Loucy (cell line): ENCODE measurements around the gene AGGF1.
"Not testable (repeated sequence)": the region's sequence is repeated elsewhere in the genome, so short reads cannot be mapped to it uniquely, and the experiment has no call there.

Experiments used
- H2AFZ ChIP-seq: fragments of 200-600 bp; sonication (generic); 2 replicates; pipeline ENCODE4 v1.6.0; 2016; ENCODE audit warnings: antibody characterized with exemption, mild to moderate bottlenecking, low read length, moderate library complexity
- H3F3A ChIP-seq: fragments of 200-600 bp; 2 replicates; pipeline ENCODE4 v1.6.0; 2016; ENCODE audit warnings: antibody characterized with exemption, low read depth, mild to moderate bottlenecking
- H3K27me3 ChIP-seq: fragments of 200-600 bp; sonication (generic); 2 replicates; pipeline ENCODE4 v1.6.1; 2014; ENCODE audit warnings: low read length, mild to moderate bottlenecking; ENCODE audit not compliant: insufficient read depth, poor library complexity, severe bottlenecking
- H3K36me3 ChIP-seq: fragments of 200-600 bp; sonication (generic); 2 replicates; pipeline ENCODE4 v1.6.1; 2016; ENCODE audit warnings: low read length; ENCODE audit not compliant: insufficient read depth
- H3K4me1 ChIP-seq: fragments of 200-600 bp; sonication (generic); 2 replicates; pipeline ENCODE4 v1.5.1; 2014; ENCODE audit warnings: low read length, mild to moderate bottlenecking; ENCODE audit not compliant: insufficient read depth, poor library complexity, severe bottlenecking
- H3K4me2 ChIP-seq: fragments of 200-600 bp; sonication (generic); 2 replicates; pipeline ENCODE4 v1.6.0; 2014; ENCODE audit warnings: antibody characterized with exemption, low read length, low read depth, mild to moderate bottlenecking; ENCODE audit not compliant: poor library complexity, severe bottlenecking
- H3K4me3 ChIP-seq: fragments of 200-600 bp; sonication (generic); 2 replicates; pipeline ENCODE4 v1.5.1; 2014; ENCODE audit warnings: low read length, mild to moderate bottlenecking, mixed read lengths; ENCODE audit not compliant: poor library complexity, severe bottlenecking
- H3K79me2 ChIP-seq: fragments of 200-600 bp; sonication (generic); 2 replicates; pipeline ENCODE4 v1.6.1; 2014; ENCODE audit warnings: low read length; ENCODE audit not compliant: insufficient read depth
- H3K9ac ChIP-seq: fragments of 200-600 bp; sonication (generic); 2 replicates; pipeline ENCODE4 v1.6.0; 2014; ENCODE audit warnings: mild to moderate bottlenecking, low read depth, low read length, moderate library complexity; ENCODE audit not compliant: poor library complexity, severe bottlenecking
- H3K9me2 ChIP-seq: fragments of 200-600 bp; sonication (generic); replicated peaks from 2 replicates; pipeline ENCODE4 v1.6.1; 2016; ENCODE audit warnings: low read depth, low read length, mixed read lengths
- H3K9me3 ChIP-seq: fragments of 200-600 bp; sonication (generic); 2 replicates; pipeline ENCODE4 v1.6.1; 2014; ENCODE audit warnings: mild to moderate bottlenecking, antibody characterized with exemption, low read length, low read depth; ENCODE audit not compliant: insufficient read depth
- H4K20me1 ChIP-seq: fragments of 200-600 bp; sonication (generic); 2 replicates; pipeline ENCODE4 v1.6.0; 2014; ENCODE audit warnings: antibody characterized with exemption, low read length, mild to moderate bottlenecking; ENCODE audit not compliant: insufficient read depth, poor library complexity, severe bottlenecking
- EZH2phosphoT487 ChIP-seq: fragments of 200-600 bp; IDR thresholded peaks from 2 replicates; pipeline ENCODE4 v1.6.1; 2018; ENCODE audit warnings: antibody characterized with exemption, mild to moderate bottlenecking, moderate library complexity, borderline replicate concordance
- TF ChIP-seq, protein P1 (sequence below): fragments of 200-600 bp; sonication (generic); conservative IDR thresholded peaks from 2 replicates; pipeline ENCODE4 v1.5.1; 2014; ENCODE audit warnings: mild to moderate bottlenecking, antibody characterized with exemption, low read length

The AGGF1 gene

DNA sequence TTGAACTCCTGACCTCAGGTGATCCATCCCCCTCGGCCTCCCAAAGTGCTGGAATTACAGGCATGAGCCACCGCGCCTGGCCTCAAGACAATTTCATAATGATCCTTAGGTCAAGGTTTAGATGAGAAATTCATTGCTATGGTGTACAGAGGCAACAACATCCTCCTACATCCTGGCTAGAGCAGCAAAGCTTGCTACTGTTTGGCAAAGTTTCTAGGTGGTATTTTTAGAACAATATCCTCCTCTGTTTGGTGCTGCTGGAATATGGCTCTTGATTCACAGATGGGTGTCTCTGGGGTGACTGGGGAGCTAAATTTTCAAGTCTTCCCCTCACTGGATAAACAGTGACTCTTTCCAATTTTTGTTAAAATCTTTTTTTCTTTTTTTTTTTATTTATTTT is 46.7 kb upstream of the AGGF1 start:
- H3F3A ChIP-seq, result no peaks in the 10 kb centered on the region
- no peaks in the 10 kb centered on the region for H3K27me3 ChIP-seq
- H3K9me2 ChIP-seq, result no peaks in the 10 kb centered on the region
- no peaks in the 10 kb centered on the region for H3K36me3 ChIP-seq
- no peaks in the 10 kb centered on the region for H4K20me1 ChIP-seq
- H3K4me3 ChIP-seq, result no peak overlapping the region
- no peak overlapping the region for H3K9ac ChIP-seq
- TF ChIP-seq EZH2phosphoT487, result no peak
- TF ChIP-seq, protein P1, sequence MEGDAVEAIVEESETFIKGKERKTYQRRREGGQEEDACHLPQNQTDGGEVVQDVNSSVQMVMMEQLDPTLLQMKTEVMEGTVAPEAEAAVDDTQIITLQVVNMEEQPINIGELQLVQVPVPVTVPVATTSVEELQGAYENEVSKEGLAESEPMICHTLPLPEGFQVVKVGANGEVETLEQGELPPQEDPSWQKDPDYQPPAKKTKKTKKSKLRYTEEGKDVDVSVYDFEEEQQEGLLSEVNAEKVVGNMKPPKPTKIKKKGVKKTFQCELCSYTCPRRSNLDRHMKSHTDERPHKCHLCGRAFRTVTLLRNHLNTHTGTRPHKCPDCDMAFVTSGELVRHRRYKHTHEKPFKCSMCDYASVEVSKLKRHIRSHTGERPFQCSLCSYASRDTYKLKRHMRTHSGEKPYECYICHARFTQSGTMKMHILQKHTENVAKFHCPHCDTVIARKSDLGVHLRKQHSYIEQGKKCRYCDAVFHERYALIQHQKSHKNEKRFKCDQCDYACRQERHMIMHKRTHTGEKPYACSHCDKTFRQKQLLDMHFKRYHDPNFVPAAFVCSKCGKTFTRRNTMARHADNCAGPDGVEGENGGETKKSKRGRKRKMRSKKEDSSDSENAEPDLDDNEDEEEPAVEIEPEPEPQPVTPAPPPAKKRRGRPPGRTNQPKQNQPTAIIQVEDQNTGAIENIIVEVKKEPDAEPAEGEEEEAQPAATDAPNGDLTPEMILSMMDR, result no peak
- H3K79me2 ChIP-seq, result no peaks in the 10 kb centered on the region
- H3K4me2 ChIP-seq, result no peak overlapping the region
- H3K9me3 ChIP-seq, result no peaks in the 10 kb centered on the region
- H3K4me1 ChIP-seq, result no peaks in the 10 kb centered on the region
- no peak overlapping the region for H2AFZ ChIP-seq

DNA sequence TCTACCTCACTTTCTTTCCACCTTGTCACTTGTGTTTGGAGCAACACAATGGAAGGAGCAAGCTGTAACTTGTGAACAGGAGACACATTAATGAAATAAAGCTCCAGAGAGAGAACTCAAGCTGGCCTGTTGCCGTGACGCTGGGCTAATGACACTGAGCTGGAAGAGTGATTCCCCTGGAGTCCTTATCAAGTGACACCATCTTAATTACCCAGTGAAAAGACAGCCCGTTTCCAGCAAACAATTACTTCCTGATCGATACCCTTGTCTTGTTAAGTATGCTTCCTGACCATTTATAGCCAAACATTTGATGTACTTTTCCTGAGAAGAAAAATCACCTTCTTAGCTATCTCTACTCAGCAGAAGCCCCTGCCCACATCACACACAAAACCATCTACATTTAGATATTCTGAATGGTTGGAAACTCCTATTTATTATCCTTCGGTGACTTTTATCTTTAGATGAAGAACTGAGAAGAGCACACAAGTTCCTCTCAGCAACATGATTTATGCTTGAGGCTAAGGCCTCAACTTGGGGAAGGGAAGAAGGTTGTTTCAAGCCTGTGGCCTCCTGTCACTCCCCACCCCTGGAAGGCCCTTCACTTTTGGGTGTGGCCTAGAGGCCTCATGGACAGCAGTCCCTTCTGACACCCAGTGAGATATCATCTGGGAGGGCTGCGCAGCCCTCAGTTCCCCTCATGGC is 43.2 kb upstream of the AGGF1 start:
- H3K36me3 ChIP-seq, result no peaks in the 10 kb centered on the region
- TF ChIP-seq EZH2phosphoT487, result no peak
- TF ChIP-seq, protein P1, result no peak

DNA sequence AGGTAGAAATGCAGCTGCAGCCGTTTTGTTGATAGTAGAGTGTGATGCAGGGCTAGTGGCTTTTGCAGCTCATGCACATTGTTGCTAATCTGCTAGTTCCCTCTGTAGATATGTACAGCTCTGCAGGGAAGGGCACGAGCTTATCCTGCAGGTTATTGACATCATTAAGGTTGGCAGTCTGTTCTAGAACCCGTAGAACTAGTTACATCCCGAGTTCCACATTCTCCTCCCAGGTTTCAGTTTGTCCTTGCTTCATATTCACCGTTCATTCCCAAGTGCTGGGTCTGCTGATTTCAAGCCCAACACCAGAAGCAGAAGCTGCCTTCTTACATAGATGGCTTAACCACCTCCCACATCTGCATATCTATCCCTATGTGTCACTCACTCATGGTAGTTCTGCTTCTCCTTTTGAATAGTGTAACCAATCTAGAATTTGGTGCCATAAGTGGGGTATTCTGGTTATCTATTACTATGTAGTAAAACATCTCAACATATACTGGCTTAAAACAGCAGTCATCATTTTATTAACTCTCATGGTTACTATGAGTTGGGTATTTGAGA is 39.2 kb upstream of the AGGF1 start:
- Histone ChIP-seq H3K9me3 (no peaks in the 10 kb centered on the region), H3K4me2 (no peak overlapping the region), H3K4me1 (no peaks in the 10 kb centered on the region), H2AFZ (no peak overlapping the region), H3K4me3 (no peak overlapping the region), H3K27me3 (no peaks in the 10 kb centered on the region), H3F3A (no peaks in the 10 kb centered on the region), H3K36me3 (no peaks in the 10 kb centered on the region), H4K20me1 (no peaks in the 10 kb centered on the region), H3K9ac (no peak overlapping the region), H3K79me2 (no peaks in the 10 kb centered on the region), H3K9me2 (no peaks in the 10 kb centered on the region)
- no peak for TF ChIP-seq EZH2phosphoT487
- TF ChIP-seq, protein P1, result no peak

More for the DNA sequence above, 43.2 kb upstream of the AGGF1 start:
- Histone ChIP-seq H3K9ac (no peak overlapping the region), H3F3A (no peaks in the 10 kb centered on the region), H3K27me3 (no peaks in the 10 kb centered on the region), H3K79me2 (no peaks in the 10 kb centered on the region), H3K9me2 (no peaks in the 10 kb centered on the region), H3K4me2 (no peak overlapping the region), H3K4me3 (no peak overlapping the region), H3K9me3 (no peaks in the 10 kb centered on the region), H3K4me1 (no peaks in the 10 kb centered on the region), H4K20me1 (no peaks in the 10 kb centered on the region), H2AFZ (no peak overlapping the region)

DNA sequence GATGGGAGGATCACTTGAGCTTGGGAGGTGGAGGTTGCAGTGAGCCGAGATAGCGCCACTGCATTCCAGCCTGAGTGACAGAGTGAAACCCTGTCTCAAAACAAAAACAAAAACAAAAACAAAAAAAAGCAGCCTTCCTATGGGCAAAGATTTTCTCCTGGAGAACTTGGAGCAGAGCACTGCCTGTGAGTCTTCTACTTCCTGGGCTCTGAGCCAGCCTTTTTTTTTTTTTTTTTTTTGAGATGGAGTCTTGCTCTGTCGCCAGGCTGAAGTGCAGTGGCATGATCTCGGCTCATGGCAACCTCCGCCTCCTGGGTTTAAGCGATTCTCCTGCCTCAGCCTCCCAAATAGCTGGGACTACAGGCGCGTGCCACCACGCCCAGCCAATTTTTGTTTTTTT is 36.8 kb upstream of the AGGF1 start:
- H3K9me2 ChIP-seq, H3K4me3 ChIP-seq, H3K9ac ChIP-seq, H4K20me1 ChIP-seq, H3F3A ChIP-seq, H2AFZ ChIP-seq, H3K79me2 ChIP-seq, H3K4me2 ChIP-seq, H3K9me3 ChIP-seq, H3K27me3 ChIP-seq, H3K36me3 ChIP-seq, H3K4me1 ChIP-seq: not testable (repeated sequence)
